Memory B cell (primary cell): Measurements from ENCODE around the gene PRPF39.

Experiments
- ATAC-seq: fragments of 150-1000 bp; cut with Tn5 transposase; 2 replicates; pipeline ENCODE4 v1.10.0; 2021; ENCODE audit warnings: low read depth, mild to moderate bottlenecking, moderate library complexity
- DNase-seq, 2 donors: peaks; one replicate each; pipeline ENCODE4 v3.0.0; 2022; ENCODE audit warnings: low spot score in 2 of 2
- H3K27ac Mint-ChIP-seq: one replicate; pipeline ENCODE4 v1.8.0; 2022; ENCODE audit warnings: mild to moderate bottlenecking, moderate library complexity, mixed read lengths
- H3K27me3 Mint-ChIP-seq: one replicate; pipeline ENCODE4 v1.8.0; 2022; ENCODE audit warnings: mixed read lengths
- H3K36me3 Mint-ChIP-seq: one replicate; pipeline ENCODE4 v1.8.0; 2022; ENCODE audit warnings: mild to moderate bottlenecking, mixed read lengths
- H3K4me1 Mint-ChIP-seq: one replicate; pipeline ENCODE4 v1.8.0; 2022; ENCODE audit warnings: mixed read lengths
- H3K4me3 Mint-ChIP-seq: one replicate; pipeline ENCODE4 v1.8.0; 2022; ENCODE audit warnings: mild to moderate bottlenecking, moderate library complexity, mixed read lengths
- H3K9me3 Mint-ChIP-seq: one replicate; pipeline ENCODE4 v1.8.0; 2022; ENCODE audit warnings: mixed read lengths

The PRPF39 gene, protein sequence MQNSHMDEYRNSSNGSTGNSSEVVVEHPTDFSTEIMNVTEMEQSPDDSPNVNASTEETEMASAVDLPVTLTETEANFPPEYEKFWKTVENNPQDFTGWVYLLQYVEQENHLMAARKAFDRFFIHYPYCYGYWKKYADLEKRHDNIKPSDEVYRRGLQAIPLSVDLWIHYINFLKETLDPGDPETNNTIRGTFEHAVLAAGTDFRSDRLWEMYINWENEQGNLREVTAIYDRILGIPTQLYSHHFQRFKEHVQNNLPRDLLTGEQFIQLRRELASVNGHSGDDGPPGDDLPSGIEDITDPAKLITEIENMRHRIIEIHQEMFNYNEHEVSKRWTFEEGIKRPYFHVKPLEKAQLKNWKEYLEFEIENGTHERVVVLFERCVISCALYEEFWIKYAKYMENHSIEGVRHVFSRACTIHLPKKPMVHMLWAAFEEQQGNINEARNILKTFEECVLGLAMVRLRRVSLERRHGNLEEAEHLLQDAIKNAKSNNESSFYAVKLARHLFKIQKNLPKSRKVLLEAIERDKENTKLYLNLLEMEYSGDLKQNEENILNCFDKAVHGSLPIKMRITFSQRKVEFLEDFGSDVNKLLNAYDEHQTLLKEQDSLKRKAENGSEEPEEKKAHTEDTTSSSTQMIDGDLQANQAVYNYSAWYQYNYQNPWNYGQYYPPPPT

DNA sequence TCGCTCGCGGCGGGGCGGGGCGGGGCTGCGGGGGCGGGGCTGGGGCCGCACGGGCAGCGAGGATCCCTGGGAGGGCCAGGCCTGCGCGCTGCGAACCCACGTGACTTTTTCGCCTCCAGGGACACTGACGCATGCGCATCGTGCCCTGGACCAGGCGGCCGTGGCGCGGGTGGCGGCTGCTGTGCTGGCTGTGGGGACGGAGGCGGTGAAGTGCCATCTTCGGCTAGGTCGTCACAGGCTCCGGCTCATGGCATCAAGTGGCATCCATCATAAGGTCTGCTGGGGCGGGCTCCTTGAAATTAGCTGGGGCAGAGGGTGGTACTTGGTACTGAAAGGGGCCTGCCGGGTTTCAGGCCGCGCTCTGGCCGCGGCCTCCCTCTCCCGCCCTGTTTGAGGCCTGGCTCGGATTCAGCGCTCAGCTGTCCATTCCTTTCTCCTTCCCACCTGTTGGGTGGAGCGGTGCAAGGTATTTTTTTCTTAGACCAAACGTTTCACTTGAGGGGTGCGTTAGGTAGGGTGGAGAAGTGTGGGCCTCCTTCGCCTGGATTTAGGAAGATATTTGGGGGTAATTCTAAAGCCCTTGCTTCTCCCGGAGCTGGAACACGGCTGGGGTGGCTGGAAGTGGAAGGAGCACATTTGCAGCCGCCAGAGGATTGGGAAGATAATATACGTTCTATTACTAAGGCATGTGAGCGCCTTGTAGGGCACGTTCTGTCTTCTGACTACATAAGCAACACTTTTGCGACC, at the start of gene PRPF39:
PRPF39 (plus strand) TSS at position 141 of the 747 bp plus-strand sequence. CDS start 11,124 bp downstream, outside the sequence.
- peak; percentile 93 to 97 for DNase-seq
- H3K9me3 Mint-ChIP-seq = no peaks in the 10 kb centered on the region
- H3K27me3 Mint-ChIP-seq = no peaks in the 10 kb centered on the region
- no peaks in the 10 kb centered on the region for H3K36me3 Mint-ChIP-seq
- H3K27ac Mint-ChIP-seq = peak within 1 kb of the TSS; percentile 96
- peaks cover 29% of the 10 kb centered on the region for H3K4me1 Mint-ChIP-seq
- ATAC-seq = peak; percentile 92
- H3K4me3 Mint-ChIP-seq = peak within 1 kb of the TSS; percentile 94

DNA sequence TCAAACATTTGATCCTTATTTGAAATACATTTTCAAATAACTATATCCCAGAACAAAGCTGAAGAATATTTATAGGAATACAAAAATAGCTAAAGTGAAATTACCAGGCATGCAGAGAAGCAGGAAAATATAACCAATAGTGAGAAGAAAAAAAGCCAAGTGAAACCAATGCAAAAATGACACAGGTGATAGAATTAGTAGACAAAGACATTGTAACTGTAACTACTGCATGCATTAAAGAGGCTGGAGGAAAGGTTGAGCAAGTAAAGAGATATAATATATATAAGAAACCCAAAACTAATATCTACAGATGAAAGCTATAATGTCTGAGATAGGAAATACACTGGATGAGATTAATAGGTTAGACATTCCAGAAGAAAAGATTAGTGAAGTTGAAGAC, 49.2 kb upstream of the PRPF39 start:
- ATAC-seq = no peak
- Mint-ChIP-seq H3K36me3 (peaks cover 38% of the 10 kb centered on the region), H3K27me3 (no peaks in the 10 kb centered on the region), H3K4me3 (no peak overlapping the region), H3K9me3 (peaks cover 2% of the 10 kb centered on the region), H3K4me1 (no peaks in the 10 kb centered on the region), H3K27ac (no peak overlapping the region)
- DNase-seq = no peak

DNA sequence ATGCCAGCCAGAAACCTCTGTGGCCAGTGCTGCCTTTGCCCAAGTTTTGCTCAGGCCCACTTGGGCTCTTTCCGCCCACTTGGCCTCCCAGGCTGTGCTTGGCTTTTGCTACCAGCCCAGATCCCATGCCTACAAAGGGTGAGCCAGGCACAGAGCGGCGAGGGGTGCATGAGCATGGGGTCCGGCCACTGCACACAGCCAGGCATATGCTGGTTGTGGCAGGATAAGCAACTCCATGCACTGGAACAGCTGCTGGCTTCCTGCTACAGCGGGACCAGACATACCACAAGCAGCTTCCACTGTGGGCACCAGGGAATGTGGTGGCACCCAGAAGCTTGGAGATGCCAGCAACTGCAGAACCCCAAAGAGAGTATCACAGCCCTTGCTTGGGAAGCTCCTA, 45.7 kb upstream of the PRPF39 start:
- DNase-seq (no peak), ATAC-seq (no peak)
- H3K4me3 Mint-ChIP-seq = no peak overlapping the region
- H3K4me1 Mint-ChIP-seq = no peaks in the 10 kb centered on the region
- H3K27me3 Mint-ChIP-seq = no peaks in the 10 kb centered on the region
- peaks cover 2% of the 10 kb centered on the region for H3K9me3 Mint-ChIP-seq
- peaks cover 35% of the 10 kb centered on the region for H3K36me3 Mint-ChIP-seq
- no peak overlapping the region for H3K27ac Mint-ChIP-seq

DNA sequence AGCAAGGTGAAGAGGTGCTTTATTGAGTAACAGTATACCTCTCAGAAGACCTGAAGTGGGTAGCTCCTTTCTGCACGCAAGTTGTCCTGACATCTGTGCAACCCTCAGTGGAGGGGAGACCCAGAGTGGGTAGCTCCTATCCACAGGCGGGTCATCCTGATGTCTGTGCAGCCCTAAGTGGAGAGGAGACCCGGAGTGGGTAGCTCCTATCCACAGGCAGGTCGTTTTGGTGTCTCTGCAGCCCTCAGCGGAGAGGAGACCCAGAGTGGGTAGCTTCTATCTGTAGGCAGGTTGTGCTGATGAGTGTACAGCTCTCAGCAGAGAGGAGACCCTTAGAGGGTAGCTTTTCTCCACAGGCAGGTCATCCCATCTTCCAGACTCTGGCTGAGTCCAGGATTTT, 45.1 kb upstream of the PRPF39 start:
- peaks cover 2% of the 10 kb centered on the region for H3K9me3 Mint-ChIP-seq
- H3K27ac Mint-ChIP-seq = no peak overlapping the region
- no peaks in the 10 kb centered on the region for H3K4me1 Mint-ChIP-seq

DNA sequence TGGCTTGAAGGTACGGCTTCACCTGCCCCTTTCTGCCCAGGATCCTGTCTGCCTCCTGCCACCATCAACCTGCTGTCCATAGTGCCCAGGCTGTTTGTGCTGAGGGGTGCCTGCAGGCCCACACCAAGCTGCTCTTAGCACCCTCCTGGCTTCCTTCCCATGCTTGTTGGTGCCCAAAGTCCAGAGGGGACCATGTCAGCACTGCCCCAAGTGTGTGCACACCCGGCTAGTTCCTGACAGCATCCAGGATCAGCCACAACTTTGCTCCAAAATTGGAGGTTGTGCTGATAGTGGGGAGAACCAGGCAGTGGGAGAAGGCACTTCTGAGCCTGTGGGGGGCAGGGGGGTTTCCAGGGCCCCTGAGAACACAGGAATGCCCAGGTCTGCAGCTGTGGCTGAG, 44.5 kb upstream of the PRPF39 start:
- ATAC-seq = no peak
- Mint-ChIP-seq H3K9me3 (peaks cover 2% of the 10 kb centered on the region), H3K4me3 (no peak overlapping the region), H3K27me3 (no peaks in the 10 kb centered on the region), H3K36me3 (peaks cover 31% of the 10 kb centered on the region), H3K27ac (no peak overlapping the region), H3K4me1 (no peaks in the 10 kb centered on the region)
- no peak for DNase-seq

More for the DNA sequence above, 45.1 kb upstream of the PRPF39 start:
- Mint-ChIP-seq H3K36me3 (peaks cover 35% of the 10 kb centered on the region), H3K27me3 (no peaks in the 10 kb centered on the region), H3K4me3 (no peak overlapping the region)
- no peak for ATAC-seq
- DNase-seq = no peak

DNA sequence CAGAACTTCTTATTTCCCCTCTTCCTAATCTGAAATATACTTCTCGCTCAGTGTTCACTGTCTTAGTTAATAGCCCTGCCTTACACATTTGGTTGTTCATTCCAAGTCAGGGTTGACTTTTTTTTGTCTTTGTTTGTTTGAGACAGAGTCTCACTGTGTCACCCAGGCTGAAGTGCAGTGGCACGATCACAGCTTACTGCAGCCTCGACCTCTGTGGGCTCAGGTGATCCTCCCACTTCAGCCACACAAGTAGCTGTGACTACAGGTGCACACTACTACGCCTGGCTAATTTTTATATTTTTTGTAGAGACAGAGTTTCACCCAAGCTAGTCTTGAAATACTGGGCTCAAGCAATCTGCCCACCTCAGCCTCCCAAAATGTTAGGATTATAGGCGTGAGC, 42.3 kb upstream of the PRPF39 start:
- no peak for ATAC-seq
- H3K4me3 Mint-ChIP-seq = no peak overlapping the region
- H3K9me3 Mint-ChIP-seq = no peaks in the 10 kb centered on the region

DNA sequence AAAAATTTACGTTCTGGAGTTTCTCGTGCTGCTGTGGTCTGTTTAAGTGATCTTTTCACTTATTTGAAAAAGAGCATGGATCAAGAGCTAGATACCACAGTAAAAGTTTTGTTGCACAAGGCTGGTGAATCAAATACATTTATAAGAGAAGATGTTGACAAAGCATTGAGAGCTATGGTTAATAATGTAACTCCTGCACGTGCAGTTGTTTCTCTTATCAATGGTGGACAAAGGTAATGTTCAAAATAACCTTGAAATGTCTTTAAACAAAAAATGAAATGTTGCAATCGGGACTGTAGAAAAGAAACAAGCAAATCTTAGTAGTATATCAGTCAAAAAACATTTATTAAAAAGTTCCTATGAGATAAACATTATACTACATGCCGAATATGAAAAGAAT, 39.3 kb upstream of the PRPF39 start:
- Mint-ChIP-seq H3K36me3 (peaks cover 16% of the 10 kb centered on the region), H3K27ac (no peak overlapping the region), H3K4me3 (no peak overlapping the region), H3K4me1 (peaks cover 3% of the 10 kb centered on the region), H3K27me3 (no peaks in the 10 kb centered on the region), H3K9me3 (no peaks in the 10 kb centered on the region)
- no peak for ATAC-seq
- DNase-seq = no peak

More for the DNA sequence above, 42.3 kb upstream of the PRPF39 start:
- no peaks in the 10 kb centered on the region for H3K27me3 Mint-ChIP-seq
- H3K4me1 Mint-ChIP-seq = no peaks in the 10 kb centered on the region
- H3K27ac Mint-ChIP-seq = no peak overlapping the region
- DNase-seq = no peak
- H3K36me3 Mint-ChIP-seq = peaks cover 27% of the 10 kb centered on the region

DNA sequence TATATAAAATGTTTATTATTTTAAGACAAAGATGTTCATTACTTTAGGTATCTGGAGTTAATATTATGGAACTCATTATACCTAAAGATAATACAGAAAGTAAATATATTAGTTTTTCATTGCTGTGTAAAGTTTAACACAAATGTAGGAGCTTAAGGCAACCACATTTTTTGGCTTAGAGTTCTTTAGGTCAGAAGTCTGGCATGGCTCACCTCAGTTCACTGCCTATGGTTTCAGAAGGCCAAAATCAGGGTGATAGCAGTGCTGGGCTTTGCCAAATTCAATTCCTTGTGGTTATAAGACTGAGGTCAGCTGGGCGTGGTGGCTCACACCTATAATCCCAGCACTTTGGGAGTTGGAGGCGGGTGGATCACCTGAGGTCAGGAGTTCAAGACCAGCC, 35.5 kb upstream of the PRPF39 start:
- H3K27me3 Mint-ChIP-seq = no peaks in the 10 kb centered on the region
- no peak overlapping the region for H3K27ac Mint-ChIP-seq
- H3K4me1 Mint-ChIP-seq = peaks cover 3% of the 10 kb centered on the region
- no peak overlapping the region for H3K4me3 Mint-ChIP-seq
- peaks cover 13% of the 10 kb centered on the region for H3K36me3 Mint-ChIP-seq
- no peak for DNase-seq
- no peaks in the 10 kb centered on the region for H3K9me3 Mint-ChIP-seq
- no peak for ATAC-seq

DNA sequence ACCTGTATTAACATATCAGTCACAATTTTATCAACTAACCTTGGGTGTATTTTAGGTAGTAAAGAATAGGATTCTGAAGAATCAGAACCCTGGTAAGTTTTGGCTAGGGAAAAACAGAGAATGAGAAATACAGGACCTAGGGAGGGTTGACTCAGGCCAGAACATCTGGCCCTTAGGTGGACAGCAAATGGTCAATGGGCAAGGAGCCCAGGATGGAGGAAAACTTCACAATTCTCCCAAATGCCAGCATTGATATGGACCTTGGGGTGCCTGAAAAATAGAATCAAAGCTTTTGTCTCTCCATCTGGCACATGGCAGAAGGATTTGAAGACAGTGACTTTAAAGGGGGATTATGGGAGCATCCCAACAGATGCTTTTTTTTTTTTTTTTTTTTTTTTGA, 32.7 kb upstream of the PRPF39 start:
- no peak for DNase-seq
- Mint-ChIP-seq H3K27me3 (no peaks in the 10 kb centered on the region), H3K4me3 (no peak overlapping the region), H3K4me1 (peaks cover 3% of the 10 kb centered on the region), H3K36me3 (peaks cover 16% of the 10 kb centered on the region), H3K27ac (no peak overlapping the region), H3K9me3 (no peaks in the 10 kb centered on the region)
- no peak for ATAC-seq

DNA sequence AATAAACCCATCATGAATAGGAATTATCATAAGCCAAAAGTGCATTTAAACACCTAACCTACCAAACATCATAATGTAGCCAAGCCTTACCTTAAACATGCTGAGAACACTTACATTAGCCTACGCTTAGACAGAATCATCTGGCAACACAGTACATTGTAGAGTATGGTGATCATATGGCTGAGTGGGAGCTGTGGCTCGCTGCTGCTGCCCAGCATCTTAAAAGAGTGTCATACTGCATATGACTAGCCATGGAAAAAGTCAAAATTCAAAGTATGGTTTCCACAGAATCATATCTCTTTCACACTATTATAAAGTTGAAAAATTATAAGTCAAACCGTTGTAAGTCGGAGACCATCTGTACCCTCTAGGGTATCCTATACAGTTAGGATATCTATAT, 32.0 kb upstream of the PRPF39 start:
- DNase-seq (no peak), ATAC-seq (no peak)
- H3K36me3 Mint-ChIP-seq = peaks cover 17% of the 10 kb centered on the region
- H3K9me3 Mint-ChIP-seq = no peaks in the 10 kb centered on the region
- H3K4me3 Mint-ChIP-seq = no peak overlapping the region
- no peak overlapping the region for H3K27ac Mint-ChIP-seq
- no peaks in the 10 kb centered on the region for H3K27me3 Mint-ChIP-seq
- peaks cover 3% of the 10 kb centered on the region for H3K4me1 Mint-ChIP-seq

DNA sequence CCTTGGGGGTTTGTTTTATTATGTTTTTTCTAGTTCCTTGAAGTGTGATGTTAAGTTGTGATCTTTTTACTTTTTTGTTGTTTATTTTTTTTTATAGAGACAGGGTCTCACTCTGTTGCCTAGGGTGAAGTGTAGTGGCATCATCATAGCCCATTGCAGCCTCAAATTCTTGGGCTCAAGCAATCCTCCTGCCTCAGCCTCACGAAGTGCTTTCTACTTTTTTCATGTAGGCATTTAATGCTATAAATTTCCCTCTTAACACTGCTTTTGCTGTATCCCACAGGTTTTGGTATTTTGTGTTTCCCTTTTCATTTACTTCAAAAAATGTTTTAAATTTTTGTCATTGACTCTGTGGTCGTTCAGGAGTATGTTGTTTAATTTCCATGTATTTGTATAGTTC, 26.6 kb upstream of the PRPF39 start:
- H3K27ac Mint-ChIP-seq = no peak overlapping the region
- H3K4me1 Mint-ChIP-seq = no peaks in the 10 kb centered on the region
- H3K4me3 Mint-ChIP-seq = no peak overlapping the region
- peaks cover 29% of the 10 kb centered on the region for H3K36me3 Mint-ChIP-seq
- H3K27me3 Mint-ChIP-seq = no peaks in the 10 kb centered on the region
- H3K9me3 Mint-ChIP-seq = peaks cover 1% of the 10 kb centered on the region
- ATAC-seq = no peak
- DNase-seq = no peak

DNA sequence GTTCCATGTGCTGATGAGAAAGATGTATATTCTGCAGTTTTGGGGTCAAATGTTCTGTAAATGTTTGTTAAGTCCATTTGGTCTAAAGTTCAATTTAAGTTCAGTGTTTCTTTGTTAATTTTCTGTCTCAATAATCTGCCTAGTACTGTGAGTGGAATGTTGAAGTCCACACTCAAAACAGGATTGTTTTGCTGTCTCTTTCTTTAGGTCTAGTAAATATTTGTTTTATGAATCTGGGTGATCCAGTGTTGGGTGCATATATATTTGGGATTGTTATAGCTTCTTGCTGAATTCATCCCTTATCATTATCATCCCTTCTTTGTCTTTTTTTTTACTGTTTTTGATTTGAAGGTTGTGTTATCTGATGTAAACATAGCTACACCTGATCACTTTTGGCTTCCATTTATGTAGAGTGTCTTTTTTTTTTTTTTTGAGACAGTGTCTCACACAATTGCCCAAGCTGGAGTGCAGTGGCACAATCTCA, 26.0 kb upstream of the PRPF39 start:
- no peak overlapping the region for H3K4me3 Mint-ChIP-seq
- H3K27me3 Mint-ChIP-seq = no peaks in the 10 kb centered on the region
- peaks cover 30% of the 10 kb centered on the region for H3K36me3 Mint-ChIP-seq
- DNase-seq = no peak
- peak overlapping the region; percentile 41 for H3K27ac Mint-ChIP-seq
- H3K4me1 Mint-ChIP-seq = no peaks in the 10 kb centered on the region
- H3K9me3 Mint-ChIP-seq = peaks cover 1% of the 10 kb centered on the region
- no peak for ATAC-seq

DNA sequence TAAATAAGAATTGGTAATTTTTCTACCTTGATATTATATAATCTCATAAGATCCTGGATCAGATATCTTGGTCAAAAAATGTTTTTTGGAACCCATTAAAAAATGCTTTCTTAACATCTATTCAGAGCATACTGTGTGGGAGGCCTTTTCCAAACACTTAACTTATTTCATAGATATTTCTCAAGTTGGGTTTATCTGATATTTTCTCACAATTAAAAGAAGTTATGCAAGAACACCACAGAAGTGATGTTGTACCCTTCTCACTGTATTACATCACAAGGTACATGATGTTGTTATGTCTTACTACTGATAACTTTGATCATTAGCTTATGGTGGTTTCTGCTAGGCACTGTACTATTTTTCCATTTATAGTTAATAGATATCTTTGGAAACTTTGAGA, 23.4 kb upstream of the PRPF39 start:
- Mint-ChIP-seq H3K27ac (no peak overlapping the region), H3K4me1 (no peaks in the 10 kb centered on the region), H3K27me3 (no peaks in the 10 kb centered on the region), H3K9me3 (peaks cover 1% of the 10 kb centered on the region), H3K4me3 (no peak overlapping the region), H3K36me3 (peaks cover 33% of the 10 kb centered on the region)
- DNase-seq = no peak
- ATAC-seq = no peak

DNA sequence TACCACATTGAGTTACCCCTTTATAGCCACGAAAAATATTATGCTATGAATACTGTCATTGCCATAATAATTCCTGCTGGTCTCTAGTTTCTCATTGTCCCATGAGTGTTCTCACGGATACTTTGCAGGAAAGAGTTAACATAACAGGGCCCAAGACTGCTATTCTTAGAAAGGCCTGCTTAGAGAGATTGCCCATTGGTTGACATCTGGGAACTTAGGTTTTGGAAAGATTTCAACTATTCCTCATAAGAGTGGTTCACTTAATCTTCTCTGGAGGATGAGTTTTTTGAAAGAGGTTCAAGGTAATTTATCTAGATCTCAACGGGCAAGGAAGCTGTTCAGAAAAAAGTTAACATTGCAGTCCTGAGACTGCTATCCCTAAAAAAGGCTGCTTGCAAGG, 18.4 kb upstream of the PRPF39 start:
- DNase-seq (no peak), ATAC-seq (no peak)
- Mint-ChIP-seq H3K4me3 (no peak overlapping the region), H3K27ac (no peak overlapping the region), H3K27me3 (no peaks in the 10 kb centered on the region), H3K4me1 (no peaks in the 10 kb centered on the region), H3K9me3 (no peaks in the 10 kb centered on the region), H3K36me3 (peaks cover 13% of the 10 kb centered on the region)
